Choroid plexus epithelial cell (primary cell): ENCODE measurements around the gene MRGPRX3.
A peak's percentile ranks its signal among the peaks of the same experiment; 100 is the strongest.
"Not testable (repeated sequence)": the region's sequence is repeated elsewhere in the genome, so short reads cannot be mapped to it uniquely, and the experiment has no call there.

Experiments used
- DNase-seq: peaks from one replicate; pipeline ENCODE4 v3.0.0-alpha.2; 2010; ENCODE audit warnings: low read depth
- H3K4me3 ChIP-seq: 2 replicates; pipeline ENCODE4 v1.5.1; 2011; ENCODE audit warnings: low read depth, mild to moderate bottlenecking, control low read depth, low read length, moderate library complexity
- CTCF ChIP-seq: conservative IDR thresholded peaks from 2 replicates; pipeline ENCODE4 v1.5.1; 2011; ENCODE audit warnings: low read depth, mild to moderate bottlenecking, control low read depth, inconsistent platforms, low read length, moderate library complexity

Gene MRGPRX3

DNA sequence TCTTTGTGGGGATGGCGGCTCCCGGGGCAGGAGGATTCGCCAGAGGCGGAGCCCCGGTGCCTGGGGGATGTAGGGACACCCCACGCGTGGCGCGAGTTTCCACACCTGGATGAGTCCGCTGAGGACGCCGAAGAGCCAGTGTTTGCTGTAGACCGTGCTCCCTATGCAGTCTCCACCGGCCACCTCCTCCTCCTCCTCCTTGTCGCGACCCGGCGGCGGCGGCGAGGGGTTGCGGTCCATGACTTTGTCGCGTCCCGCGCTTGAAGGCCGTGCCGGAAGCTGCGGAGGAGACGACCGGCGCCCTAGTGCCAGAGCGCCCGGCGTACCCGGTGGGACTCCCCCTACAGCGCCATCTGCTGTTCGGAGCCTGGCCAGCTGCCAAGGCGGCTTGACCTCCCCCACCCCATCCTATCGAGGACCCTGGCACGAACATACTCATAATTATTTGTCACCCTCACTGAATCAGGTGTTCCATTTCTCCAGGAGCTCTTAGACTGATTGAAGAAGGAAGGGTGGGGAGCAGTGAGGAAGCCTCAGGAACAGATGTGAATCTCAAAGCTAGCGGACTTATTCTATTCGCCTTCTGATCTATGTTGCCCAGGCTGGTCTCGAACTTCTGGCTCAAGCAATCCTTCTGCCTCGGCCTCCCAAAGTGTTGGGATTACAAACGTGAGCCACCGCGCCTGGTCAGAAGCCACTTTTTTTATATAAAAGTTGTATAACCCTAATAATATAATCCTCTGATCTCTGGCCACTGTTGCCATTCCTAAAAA lies 26.4 kb upstream of the MRGPRX3 start, which contains the start of gene SAAL1:
SAAL1 (minus strand) TSS at position 281 of the 773 bp plus-strand sequence; CDS start at position 240, 41 bp downstream.
- peak within 1 kb of the TSS; percentile 93 for H3K4me3 ChIP-seq
- peak; percentile 70 for TF ChIP-seq CTCF
- peak; percentile 74 for DNase-seq

DNA sequence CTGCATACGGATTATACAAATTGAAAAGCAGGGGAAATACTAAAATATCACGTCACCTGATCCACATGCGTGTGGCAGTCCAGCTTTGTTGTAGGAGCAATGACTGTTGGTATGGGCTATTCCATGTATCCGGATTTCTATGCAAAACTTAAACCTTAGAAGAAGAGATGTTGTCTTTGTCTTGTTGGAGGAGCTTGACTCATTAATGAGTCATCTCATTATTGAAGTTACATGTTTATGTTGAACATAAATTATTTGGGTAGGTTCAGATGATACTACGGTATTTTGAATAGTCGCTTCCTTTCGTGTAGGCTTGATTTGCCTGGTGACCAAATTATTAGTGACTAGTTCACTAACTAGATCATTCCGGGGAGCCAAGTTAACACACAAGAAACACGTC lies 25.7 kb upstream of the MRGPRX3 start:
- DNase-seq, result no peak
- TF ChIP-seq CTCF, result no peak
- no peak overlapping the region for H3K4me3 ChIP-seq

DNA sequence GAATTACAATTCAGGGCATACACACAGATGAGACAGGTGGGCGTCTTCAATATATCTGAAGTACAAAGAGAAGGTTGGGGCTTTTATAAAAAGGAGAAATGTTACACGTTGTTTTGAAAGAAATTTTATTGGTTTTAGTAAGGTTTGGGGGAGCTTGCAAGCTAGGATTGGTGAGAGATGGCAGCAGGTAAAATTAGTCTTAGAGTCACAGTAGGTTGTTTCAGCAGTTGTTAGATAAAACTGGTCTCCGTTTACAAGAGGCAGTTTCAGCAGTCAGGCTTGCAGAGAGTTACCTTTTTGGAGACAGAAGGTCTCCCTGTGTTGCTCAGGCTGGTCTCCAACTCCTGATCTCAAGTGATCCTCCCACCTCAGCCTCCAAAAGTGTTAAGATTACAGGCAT lies 24.1 kb upstream of the MRGPRX3 start:
- no peak for TF ChIP-seq CTCF
- no peak for DNase-seq
- H3K4me3 ChIP-seq, result no peak overlapping the region

GRCh38 chr11:18111005-18111404 lies 21.4 kb upstream of the MRGPRX3 start:
- no peak for TF ChIP-seq CTCF

GRCh38 chr11:18115360-18116127 lies 16.8 kb upstream of the MRGPRX3 start:
- peak; percentile 74 for DNase-seq
- TF ChIP-seq CTCF, result peak; percentile 92

More at GRCh38 chr11:18111005-18111404, 21.4 kb upstream of the MRGPRX3 start:
- DNase-seq, result no peak
- H3K4me3 ChIP-seq, result no peak overlapping the region

DNA sequence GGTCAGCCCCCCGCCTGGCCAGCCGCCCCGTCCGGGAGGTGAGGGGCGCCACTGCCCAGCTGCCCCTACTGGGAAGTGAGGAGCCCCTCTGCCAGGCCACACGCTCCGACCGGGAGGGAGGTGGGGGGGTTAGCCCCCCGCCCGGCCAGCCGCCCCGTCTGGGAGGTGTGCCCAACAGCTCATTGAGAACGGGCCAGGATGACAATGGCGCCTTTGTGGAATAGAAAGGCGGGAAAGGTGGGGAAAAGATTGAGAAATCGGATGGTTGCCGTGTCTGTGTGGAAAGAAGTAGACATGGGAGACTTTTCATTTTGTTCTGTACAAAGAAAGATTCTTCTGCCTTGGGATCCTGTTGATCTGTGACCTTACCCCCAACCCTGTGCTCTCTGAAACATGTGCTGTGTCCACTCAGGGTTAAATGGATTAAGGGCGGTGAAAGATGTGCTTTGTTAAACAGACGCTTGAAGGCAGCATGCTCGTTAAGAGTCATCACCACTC lies 11.0 kb upstream of the MRGPRX3 start:
- H3K4me3 ChIP-seq, DNase-seq: not testable (repeated sequence)

More at GRCh38 chr11:18115360-18116127, 16.8 kb upstream of the MRGPRX3 start:
- H3K4me3 ChIP-seq, result no peak overlapping the region

GRCh38 chr11:18131115-18131514 lies 1.3 kb upstream of the MRGPRX3 start:
- not testable (repeated sequence) for H3K4me3 ChIP-seq, DNase-seq

- H3K4me3 ChIP-seq, result no peak overlapping the region
- TF ChIP-seq CTCF, result no peak
- no peak for DNase-seq
Measured at GRCh38 chr11:18135308-18135707, 2.9 kb downstream of the MRGPRX3 start.
